K562 (cell line): ENCODE measurements around the gene IMMP2L. TPM values are rescaled to one million over a fixed set of nuclear protein-coding genes. Genes with fewer than 3 reads are reported as not detected.

Experiments
- ARID1B ChIP-seq: fragments of 450-650 bp; IDR thresholded peaks from 2 replicates; pipeline ENCODE4 v1.6.1; 2016; ENCODE audit warnings: antibody characterized with exemption, mild to moderate bottlenecking, inconsistent platforms
- CBFA2T3 ChIP-seq: fragments of 450-650 bp; IDR thresholded peaks from 2 replicates; pipeline ENCODE4 v1.6.1; 2017
- ERF ChIP-seq: fragments of 450-650 bp; formaldehyde crosslinking; IDR thresholded peaks from 2 replicates; pipeline ENCODE4 v1.4.0; 2020; ENCODE audit warnings: mild to moderate bottlenecking, mixed read lengths
- GABPB2 ChIP-seq: fragments of 250-450 bp; sonication (Bioruptor Pico); conservative IDR thresholded peaks from 2 replicates; pipeline ENCODE4 v1.5.1; 2021; ENCODE audit warnings: mild to moderate bottlenecking
- KDM1A ChIP-seq, 2 experiments: fragments of 450-650 bp; IDR thresholded peaks; 2 replicates each; pipeline ENCODE4 v1.6.1; 2016; ENCODE audit warnings: mild to moderate bottlenecking in 2 of 2
- KDM2B ChIP-seq: fragments of 250-450 bp; sonication (Bioruptor Pico); IDR thresholded peaks from 2 replicates; pipeline ENCODE4 v1.8.0; 2021; ENCODE audit warnings: mild to moderate bottlenecking, moderate library complexity
- KLF13 ChIP-seq: fragments of 450-650 bp; IDR thresholded peaks from 2 replicates; pipeline ENCODE4 v1.6.1; 2016; ENCODE audit warnings: missing genetic modification characterization, low read depth, mild to moderate bottlenecking, missing compliant biosample characterization, moderate library complexity, borderline replicate concordance
- MCM7 ChIP-seq, 2 experiments: fragments of 450-650 bp; IDR thresholded peaks; 2 replicates each; pipeline ENCODE4 v1.6.1; 2016 to 2018
- MEIS2 ChIP-seq: fragments of 450-650 bp; IDR thresholded peaks from 2 replicates; pipeline ENCODE4 v1.6.1; 2014; ENCODE audit warnings: mild to moderate bottlenecking; ENCODE audit not compliant: partially characterized antibody
- NCOR1 ChIP-seq: fragments of 450-650 bp; IDR thresholded peaks from 2 replicates; pipeline ENCODE4 v1.6.1; 2016; ENCODE audit warnings: mild to moderate bottlenecking, moderate library complexity
- NFATC3 ChIP-seq: fragments of 450-650 bp; IDR thresholded peaks from 2 replicates; pipeline ENCODE4 v1.6.1; 2017; ENCODE audit warnings: mild to moderate bottlenecking
- NRF1 ChIP-seq, 2 experiments: fragments of 450-650 bp; IDR thresholded peaks in 1 of 2; conservative IDR thresholded peaks in 1 of 2; 2 replicates each; pipeline ENCODE4 v1.6.1; 2014; ENCODE audit warnings: mild to moderate bottlenecking in 2 of 2
- POLR2AphosphoS5 ChIP-seq: IDR thresholded peaks from 2 replicates; pipeline ENCODE4 v1.6.1; 2011; ENCODE audit warnings: mild to moderate bottlenecking, low read depth, low read length, moderate library complexity; ENCODE audit not compliant: control insufficient read depth, insufficient read depth
- POLR2G ChIP-seq: fragments of 200-400 bp; formaldehyde crosslinking; IDR thresholded peaks from 2 replicates; pipeline ENCODE4 v1.6.1; 2017; ENCODE audit warnings: low read depth, mild to moderate bottlenecking, antibody characterized with exemption, low read length, moderate library complexity
- PURB ChIP-seq: sonication (generic); formaldehyde crosslinking; IDR thresholded peaks from 2 replicates; pipeline ENCODE4 v1.9.0; 2021; ENCODE audit warnings: low read depth, mild to moderate bottlenecking, missing genetic modification reagents
- SIN3A ChIP-seq, 2 experiments: fragments of 150-350 bp in 1 of 2; IDR thresholded peaks; 2 replicates each; pipeline ENCODE4 v1.6.1; 2011 to 2016; ENCODE audit warnings: borderline replicate concordance in 2 of 2, low read depth in 2 of 2, low read length in 2 of 2, mild to moderate bottlenecking in 2 of 2, moderate library complexity in 2 of 2; ENCODE audit not compliant: control insufficient read depth in 1 of 2
- ZNF146 ChIP-seq: IDR thresholded peaks from one replicate; pipeline ENCODE4 v1.6.1; 2018; ENCODE audit warnings: missing compliant biosample characterization; ENCODE audit not compliant: unreplicated experiment
- ZNF316 ChIP-seq: fragments of 450-650 bp; IDR thresholded peaks from 2 replicates; pipeline ENCODE4 v1.6.1; 2016
- polyA plus RNA-seq, 8 experiments: library from polyadenylated mRNA; depleted of rRNA in 4 of 8; stranded (reverse) in 5 of 8; unstranded in 3 of 8; fragments of >200 nt; fragmentation: Nextera tagmentation in 2 of 8; fragmentation: Illumina TruSeq in 1 of 8; extraction: Ambion mirVana in 2 of 8; extraction: Trizol in 1 of 8; gene quantifications; 2 replicates each; pipeline versions ENCODE4 v1.2.1 to v1.2.3, GENCODE V29; 2011 to 2014; ENCODE audit warnings: inconsistent platforms in 1 of 8, missing spikeins in 1 of 8
- total RNA-seq, 7 experiments: library from RNA; depleted of rRNA in 6 of 7; stranded (reverse); fragments of >200 nt in 6 of 7; fragmentation: Illumina TruSeq in 2 of 7; extraction: Trizol in 2 of 7; gene quantifications; 2 replicates each; pipeline versions ENCODE4 v1.2.1 to v1.2.3, GENCODE V29; 2011 to 2021; ENCODE audit warnings: low replicate concordance in 1 of 7
- TF ChIP-seq, protein P1 (sequence below), 2 experiments: fragments of 450-650 bp; conservative IDR thresholded peaks; 2 replicates each; pipeline ENCODE4 v1.6.1; 2017; ENCODE audit warnings: mild to moderate bottlenecking in 2 of 2, moderate library complexity in 2 of 2
- TF ChIP-seq, protein P2 (sequence below): sonication (generic); formaldehyde crosslinking; IDR thresholded peaks from 2 replicates; pipeline ENCODE4 v1.8.0; 2022; ENCODE audit warnings: missing genetic modification reagents, mild to moderate bottlenecking, borderline replicate concordance
- TF ChIP-seq, protein P3 (sequence below): fragments of 450-650 bp; IDR thresholded peaks from 2 replicates; pipeline ENCODE4 v1.6.1; 2014; ENCODE audit warnings: low read depth, mild to moderate bottlenecking, moderate library complexity, borderline replicate concordance
- TF ChIP-seq, protein P4 (sequence below): fragments of 450-650 bp; IDR thresholded peaks from 2 replicates; pipeline ENCODE4 v1.6.1; 2016; ENCODE audit warnings: borderline replicate concordance

Gene IMMP2L
- total and polyA plus RNA-seq, 9 of the 15 experiments (the other 6 are each of a cell fraction or from before 2014, with no cell fraction given) = 29.7 to 116 (median 53.0) TPM

DNA sequence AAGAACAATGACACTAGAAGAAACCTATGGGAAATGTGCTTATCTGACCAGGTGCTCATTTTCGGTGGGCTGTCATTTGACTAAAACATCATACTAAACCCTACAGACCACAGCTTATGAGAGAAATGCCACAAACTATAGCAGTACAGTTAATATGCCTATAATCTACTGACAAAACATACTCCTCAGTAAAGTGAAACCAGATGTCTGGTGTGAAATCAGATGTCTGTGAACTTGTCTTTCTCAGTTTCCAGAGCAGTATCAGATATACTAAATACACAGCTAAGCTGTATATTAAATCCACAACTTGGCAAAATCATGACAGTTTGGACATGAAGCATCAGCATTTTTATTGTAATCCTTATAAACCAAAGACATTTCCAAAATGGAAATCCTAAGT is 3.3 kb downstream of the IMMP2L start (continued):
- TF ChIP-seq PURB (no peak), POLR2AphosphoS5 (no peak), GABPB2 (no peak), SIN3A (IDR thresholded peaks at IDR 0.05; ENCODE audit: borderline replicate concordance in 2 of 2, control insufficient read depth in 1 of 2, low read depth in 2 of 2, low read length in 2 of 2) (no peak), ARID1B (no peak), MCM7 (IDR thresholded peaks at IDR 0.05) (no peak), ZNF316 (peak; percentile 72), CBFA2T3 (no peak), NRF1 (conservative IDR thresholded peaks at IDR 0.05 in 1 of 2, IDR thresholded peaks at IDR 0.05 in 1 of 2) (no peak), ERF (CRISPR knock-in tag) (no peak), KLF13 (tag) (no peak), KDM1A (IDR thresholded peaks at IDR 0.05) (0 out of 4 replicates have a peak, but pooled peaks of 1 of the 2 experiments have one; percentile 12), MEIS2 (no peak), KDM2B (CRISPR knock-in tag) (no peak), ZNF146 (no peak), NCOR1 (0 out of 2 replicates have a peak, but pooled peaks have one; percentile 6), POLR2G (no peak), NFATC3 (no peak)
- TF ChIP-seq, protein P1, sequence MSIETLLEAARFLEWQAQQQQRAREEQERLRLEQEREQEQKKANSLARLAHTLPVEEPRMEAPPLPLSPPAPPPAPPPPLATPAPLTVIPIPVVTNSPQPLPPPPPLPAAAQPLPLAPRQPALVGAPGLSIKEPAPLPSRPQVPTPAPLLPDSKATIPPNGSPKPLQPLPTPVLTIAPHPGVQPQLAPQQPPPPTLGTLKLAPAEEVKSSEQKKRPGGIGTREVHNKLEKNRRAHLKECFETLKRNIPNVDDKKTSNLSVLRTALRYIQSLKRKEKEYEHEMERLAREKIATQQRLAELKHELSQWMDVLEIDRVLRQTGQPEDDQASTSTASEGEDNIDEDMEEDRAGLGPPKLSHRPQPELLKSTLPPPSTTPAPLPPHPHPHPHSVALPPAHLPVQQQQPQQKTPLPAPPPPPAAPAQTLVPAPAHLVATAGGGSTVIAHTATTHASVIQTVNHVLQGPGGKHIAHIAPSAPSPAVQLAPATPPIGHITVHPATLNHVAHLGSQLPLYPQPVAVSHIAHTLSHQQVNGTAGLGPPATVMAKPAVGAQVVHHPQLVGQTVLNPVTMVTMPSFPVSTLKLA (conservative IDR thresholded peaks at IDR 0.05) = 0 out of 4 replicates have a peak, but pooled peaks of 1 of the 2 experiments have one; percentile 16
- TF ChIP-seq, protein P2, sequence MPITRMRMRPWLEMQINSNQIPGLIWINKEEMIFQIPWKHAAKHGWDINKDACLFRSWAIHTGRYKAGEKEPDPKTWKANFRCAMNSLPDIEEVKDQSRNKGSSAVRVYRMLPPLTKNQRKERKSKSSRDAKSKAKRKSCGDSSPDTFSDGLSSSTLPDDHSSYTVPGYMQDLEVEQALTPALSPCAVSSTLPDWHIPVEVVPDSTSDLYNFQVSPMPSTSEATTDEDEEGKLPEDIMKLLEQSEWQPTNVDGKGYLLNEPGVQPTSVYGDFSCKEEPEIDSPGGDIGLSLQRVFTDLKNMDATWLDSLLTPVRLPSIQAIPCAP (CRISPR knock-in tag) = no peak
- TF ChIP-seq, protein P3, sequence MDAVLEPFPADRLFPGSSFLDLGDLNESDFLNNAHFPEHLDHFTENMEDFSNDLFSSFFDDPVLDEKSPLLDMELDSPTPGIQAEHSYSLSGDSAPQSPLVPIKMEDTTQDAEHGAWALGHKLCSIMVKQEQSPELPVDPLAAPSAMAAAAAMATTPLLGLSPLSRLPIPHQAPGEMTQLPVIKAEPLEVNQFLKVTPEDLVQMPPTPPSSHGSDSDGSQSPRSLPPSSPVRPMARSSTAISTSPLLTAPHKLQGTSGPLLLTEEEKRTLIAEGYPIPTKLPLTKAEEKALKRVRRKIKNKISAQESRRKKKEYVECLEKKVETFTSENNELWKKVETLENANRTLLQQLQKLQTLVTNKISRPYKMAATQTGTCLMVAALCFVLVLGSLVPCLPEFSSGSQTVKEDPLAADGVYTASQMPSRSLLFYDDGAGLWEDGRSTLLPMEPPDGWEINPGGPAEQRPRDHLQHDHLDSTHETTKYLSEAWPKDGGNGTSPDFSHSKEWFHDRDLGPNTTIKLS = no peak
- TF ChIP-seq, protein P4, sequence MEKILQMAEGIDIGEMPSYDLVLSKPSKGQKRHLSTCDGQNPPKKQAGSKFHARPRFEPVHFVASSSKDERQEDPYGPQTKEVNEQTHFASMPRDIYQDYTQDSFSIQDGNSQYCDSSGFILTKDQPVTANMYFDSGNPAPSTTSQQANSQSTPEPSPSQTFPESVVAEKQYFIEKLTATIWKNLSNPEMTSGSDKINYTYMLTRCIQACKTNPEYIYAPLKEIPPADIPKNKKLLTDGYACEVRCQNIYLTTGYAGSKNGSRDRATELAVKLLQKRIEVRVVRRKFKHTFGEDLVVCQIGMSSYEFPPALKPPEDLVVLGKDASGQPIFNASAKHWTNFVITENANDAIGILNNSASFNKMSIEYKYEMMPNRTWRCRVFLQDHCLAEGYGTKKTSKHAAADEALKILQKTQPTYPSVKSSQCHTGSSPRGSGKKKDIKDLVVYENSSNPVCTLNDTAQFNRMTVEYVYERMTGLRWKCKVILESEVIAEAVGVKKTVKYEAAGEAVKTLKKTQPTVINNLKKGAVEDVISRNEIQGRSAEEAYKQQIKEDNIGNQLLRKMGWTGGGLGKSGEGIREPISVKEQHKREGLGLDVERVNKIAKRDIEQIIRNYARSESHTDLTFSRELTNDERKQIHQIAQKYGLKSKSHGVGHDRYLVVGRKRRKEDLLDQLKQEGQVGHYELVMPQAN = no peak
